H9 (cell line): ENCODE measurements around the gene OCRL. TPM values are rescaled to one million over a fixed set of nuclear protein-coding genes. Genes with fewer than 3 reads are reported as not detected.

Experiments used
- DNase-seq: peaks from one replicate; pipeline ENCODE4 v3.0.0-alpha.2; 2017
- H2AFZ ChIP-seq: one replicate; pipeline ENCODE4 v1.6.1; 2013; ENCODE audit warnings: mild to moderate bottlenecking, low read length, control low read depth, moderate library complexity
- H2AK5ac ChIP-seq: 2 replicates; pipeline ENCODE4 v1.6.1; 2013; ENCODE audit warnings: low read length, control low read depth, mixed read lengths; ENCODE audit not compliant: insufficient read length
- H2BK120ac ChIP-seq: one replicate; pipeline ENCODE4 v1.6.1; 2013; ENCODE audit warnings: low read depth, mild to moderate bottlenecking, low read length, control low read depth, inconsistent platforms; ENCODE audit not compliant: poor library complexity, severe bottlenecking
- H2BK12ac ChIP-seq: 2 replicates; pipeline ENCODE4 v1.6.1; 2013; ENCODE audit warnings: low read length, control low read depth, mixed read lengths, low read depth; ENCODE audit not compliant: insufficient read length
- H2BK15ac ChIP-seq: 2 replicates; pipeline ENCODE4 v1.6.1; 2013; ENCODE audit warnings: low read depth, low read length, control low read depth
- H2BK20ac ChIP-seq: one replicate; pipeline ENCODE4 v1.6.1; 2013; ENCODE audit warnings: low read depth, mild to moderate bottlenecking, low read length, control low read depth, inconsistent platforms; ENCODE audit not compliant: poor library complexity, severe bottlenecking
- H2BK5ac ChIP-seq: 2 replicates; pipeline ENCODE4 v1.6.1; 2013; ENCODE audit warnings: low read length, control low read depth, mixed read lengths; ENCODE audit not compliant: insufficient read length
- H3K14ac ChIP-seq: 2 replicates; pipeline ENCODE4 v1.6.1; 2013; ENCODE audit warnings: low read length, control low read depth; ENCODE audit not compliant: insufficient read depth
- H3K18ac ChIP-seq: 2 replicates; pipeline ENCODE4 v1.6.1; 2013; ENCODE audit warnings: low read depth, mild to moderate bottlenecking, mixed read lengths, low read length, control low read depth; ENCODE audit not compliant: insufficient read length
- H3K23ac ChIP-seq: 2 replicates; pipeline ENCODE4 v1.6.1; 2013; ENCODE audit warnings: low read length, control low read depth, mixed read lengths, low read depth; ENCODE audit not compliant: insufficient read length
- H3K23me2 ChIP-seq: 2 replicates; pipeline ENCODE4 v1.6.1; 2013; ENCODE audit warnings: low read depth, mild to moderate bottlenecking, mixed read lengths, low read length, control low read depth; ENCODE audit not compliant: insufficient read length, poor library complexity, severe bottlenecking
- H3K27ac ChIP-seq: 2 replicates; pipeline ENCODE4 v1.5.1; 2013; ENCODE audit warnings: low read length, control low read depth, mixed read lengths, low read depth; ENCODE audit not compliant: insufficient read length
- H3K27me3 ChIP-seq: 2 replicates; pipeline ENCODE4 v1.6.1; 2013; ENCODE audit warnings: low read length, control low read depth, inconsistent platforms; ENCODE audit not compliant: insufficient read depth
- H3K4ac ChIP-seq: 2 replicates; pipeline ENCODE4 v1.6.1; 2013; ENCODE audit warnings: low read depth, mild to moderate bottlenecking, control low read depth, inconsistent platforms, low read length, moderate library complexity
- H3K4me1 ChIP-seq: 2 replicates; pipeline ENCODE4 v1.6.1; 2013; ENCODE audit warnings: low read length, control low read depth, inconsistent platforms; ENCODE audit not compliant: insufficient read depth
- H3K4me2 ChIP-seq: 2 replicates; pipeline ENCODE4 v1.6.1; 2013; ENCODE audit warnings: low read length, control low read depth, mixed read lengths; ENCODE audit not compliant: insufficient read length, insufficient read depth
- H3K56ac ChIP-seq: 2 replicates; pipeline ENCODE4 v1.6.1; 2013; ENCODE audit warnings: low read depth, mild to moderate bottlenecking, mixed read lengths, low read length, control low read depth; ENCODE audit not compliant: insufficient read length
- H3K79me1 ChIP-seq: 2 replicates; pipeline ENCODE4 v1.6.1; 2013; ENCODE audit warnings: low read depth, mild to moderate bottlenecking, moderate library complexity, low read length, control low read depth, inconsistent platforms; ENCODE audit not compliant: insufficient read depth, poor library complexity, severe bottlenecking
- H3K79me2 ChIP-seq: 2 replicates; pipeline ENCODE4 v1.6.1; 2013; ENCODE audit warnings: low read length, control low read depth, inconsistent platforms; ENCODE audit not compliant: insufficient read depth
- H3K9ac ChIP-seq: 2 replicates; pipeline ENCODE4 v1.6.1; 2013; ENCODE audit warnings: low read length, control low read depth, mixed read lengths; ENCODE audit not compliant: insufficient read length; ENCODE audit errors: extremely low read depth
- H3K9me3 ChIP-seq: one replicate; pipeline ENCODE4 v1.6.1; 2013; ENCODE audit warnings: low read depth, low read length, inconsistent platforms; ENCODE audit not compliant: control insufficient read depth
- H3T11ph ChIP-seq: one replicate; pipeline ENCODE4 v1.6.1; 2013; ENCODE audit warnings: mild to moderate bottlenecking, low read length, control low read depth, inconsistent platforms
- H4K20me1 ChIP-seq: one replicate; pipeline ENCODE4 v1.6.1; 2013; ENCODE audit not compliant: control insufficient read depth, insufficient read length, insufficient read depth
- H4K5ac ChIP-seq: 2 replicates; pipeline ENCODE4 v1.6.1; 2013; ENCODE audit warnings: low read depth, mild to moderate bottlenecking, mixed read lengths, low read length, control low read depth; ENCODE audit not compliant: insufficient read length
- H4K8ac ChIP-seq: replicated peaks from 2 replicates; pipeline ENCODE4 v1.6.1; 2013; ENCODE audit warnings: low read length, control low read depth, mixed read lengths, low read depth; ENCODE audit not compliant: insufficient read length
- H4K91ac ChIP-seq: 2 replicates; pipeline ENCODE4 v1.6.1; 2013; ENCODE audit warnings: low read depth, mild to moderate bottlenecking, moderate library complexity, mixed read lengths, low read length, control low read depth; ENCODE audit not compliant: insufficient read length
- H3K27ac Mint-ChIP-seq, 3 experiments: 2 replicates in 2 of 3; 3 replicates in 1 of 3; pipeline ENCODE4 v1.8.0; 2020 to 2021; ENCODE audit warnings: mixed read lengths in 3 of 3, mild to moderate bottlenecking in 1 of 3, moderate library complexity in 1 of 3
- H3K27me3 Mint-ChIP-seq: 2 replicates; pipeline ENCODE4 v1.8.0; 2021; ENCODE audit warnings: low read depth, mild to moderate bottlenecking, moderate library complexity, mixed read lengths
- H3K36me3 Mint-ChIP-seq, 3 experiments: 2 replicates in 2 of 3; 3 replicates in 1 of 3; pipeline ENCODE4 v1.8.0; 2020 to 2021; ENCODE audit warnings: low read depth in 3 of 3, mixed read lengths in 3 of 3; ENCODE audit not compliant: insufficient read depth in 1 of 3
- H3K4me1 Mint-ChIP-seq, 2 experiments: 2 replicates each; pipeline ENCODE4 v1.8.0; 2020; ENCODE audit warnings: mixed read lengths in 2 of 2
- H3K4me3 Mint-ChIP-seq, 2 experiments: 2 replicates in 1 of 2; 3 replicates in 1 of 2; pipeline ENCODE4 v1.8.0; 2020 to 2021; ENCODE audit warnings: mild to moderate bottlenecking in 2 of 2, mixed read lengths in 2 of 2, moderate library complexity in 1 of 2
- H3K9me3 Mint-ChIP-seq, 2 experiments: 2 replicates in 1 of 2; 3 replicates in 1 of 2; pipeline ENCODE4 v1.8.0; 2020; ENCODE audit warnings: mild to moderate bottlenecking in 2 of 2, mixed read lengths in 2 of 2, moderate library complexity in 1 of 2
- CTCF ChIP-seq: fragments of 200-600 bp; sonication (generic); conservative IDR thresholded peaks from 3 replicates; pipeline ENCODE4 v1.8.0; 2021; ENCODE audit warnings: antibody characterized with exemption, mild to moderate bottlenecking
- WGBS: extraction: QIAGEN DNeasy Blood & Tissue Kit; methylation state at CpG from one replicate; pipeline ENCODE4 v1.1.7; 2013; ENCODE audit warnings: missing lambda C conversion rate, low lambda C conversion rate, mixed read lengths; ENCODE audit not compliant: insufficient read length; ENCODE audit errors: extremely low coverage; 5-methylcytosine and 5-hydroxymethylcytosine counted together
- total RNA-seq: library from RNA; stranded (reverse); gene quantifications from 2 replicates; pipeline ENCODE4 v1.2.1, GENCODE V29; 2021

The OCRL gene
- total RNA-seq, 1 experiment from 2014 or later = 31.4 TPM

- WGBS = no CpG with 5 or more reads among the region's 3 CpGs
- no peaks in the 10 kb centered on the region for H3K4me1 Mint-ChIP-seq
- H3K4me3 Mint-ChIP-seq = no peak overlapping the region
These were observed 45.6 kb downstream of the OCRL start for GRCh38 chrX:129585691-129586090.

More at GRCh38 chrX:129585691-129586090, 45.6 kb downstream of the OCRL start:
- H4K8ac ChIP-seq = no peak overlapping the region
- H3K27me3 ChIP-seq = no peaks in the 10 kb centered on the region
- H3K4ac ChIP-seq = no peak overlapping the region
- H3K27ac ChIP-seq = no peak overlapping the region
- no peak overlapping the region for H2BK20ac ChIP-seq
- H2AK5ac ChIP-seq = no peak overlapping the region
- H2BK12ac ChIP-seq = no peak overlapping the region
- no peaks in the 10 kb centered on the region for H3K4me1 ChIP-seq
- no peak overlapping the region for H4K5ac ChIP-seq
- no peaks in the 10 kb centered on the region for H3K79me2 ChIP-seq
- peaks cover 29 to 57% (median 56%) of the 10 kb centered on the region in 3 experiments; a peak in 6 of 7 replicates for H3K36me3 Mint-ChIP-seq
- no peaks in the 10 kb centered on the region for H3K79me1 ChIP-seq
- H2AFZ ChIP-seq = no peak overlapping the region
- H4K91ac ChIP-seq = no peak overlapping the region
- H3K27ac Mint-ChIP-seq = no peak overlapping the region
- H3K27me3 Mint-ChIP-seq = no peaks in the 10 kb centered on the region
- H4K20me1 ChIP-seq = no peaks in the 10 kb centered on the region
- H2BK120ac ChIP-seq = no peak overlapping the region
- H3K18ac ChIP-seq = no peak overlapping the region
- no peak for TF ChIP-seq CTCF
- no peaks in the 10 kb centered on the region for H3K23me2 ChIP-seq
- no peak overlapping the region for H3T11ph ChIP-seq
- no peak overlapping the region for H3K9ac ChIP-seq
- H3K14ac ChIP-seq = no peak overlapping the region
- H3K9me3 ChIP-seq = no peaks in the 10 kb centered on the region
- no peak overlapping the region for H3K4me2 ChIP-seq
- no peaks in the 10 kb centered on the region for H3K9me3 Mint-ChIP-seq
- H2BK5ac ChIP-seq = no peak overlapping the region
- DNase-seq = no peak
- H2BK15ac ChIP-seq = no peak overlapping the region
- no peak overlapping the region for H3K56ac ChIP-seq
- no peak overlapping the region for H3K23ac ChIP-seq
